Urinary bladder (tissue), 4 donors: ENCODE data around the gene IFT122. TPM values are rescaled to one million over a fixed set of nuclear protein-coding genes. Genes with fewer than 3 reads are reported as not detected.
"Not testable (repeated sequence)": the region's sequence is repeated elsewhere in the genome, so short reads cannot be mapped to it uniquely, and the experiment has no call there.

Source experiments
- DNase-seq: peaks from one replicate; pipeline ENCODE4 v3.0.0-alpha.2; 2015; ENCODE audit errors: extremely low spot score
- H3K27ac ChIP-seq: one replicate; pipeline ENCODE4 v1.5.1; 2013; ENCODE audit warnings: low read depth, mild to moderate bottlenecking, moderate library complexity
- H3K36me3 ChIP-seq: one replicate; pipeline ENCODE4 v1.6.1; 2013; ENCODE audit warnings: mild to moderate bottlenecking, moderate library complexity; ENCODE audit not compliant: insufficient read depth
- H3K4me1 ChIP-seq: one replicate; pipeline ENCODE4 v1.6.1; 2013; ENCODE audit warnings: mild to moderate bottlenecking, moderate library complexity; ENCODE audit not compliant: insufficient read depth
- H3K4me3 ChIP-seq: one replicate; pipeline ENCODE4 v1.5.1; 2013; ENCODE audit warnings: low read depth, low read length
- WGBS: extraction: QIAGEN DNeasy Blood & Tissue Kit; methylation state at CpG from one replicate; pipeline ENCODE4 v1.1.7; 2013; 5-methylcytosine and 5-hydroxymethylcytosine counted together
- polyA plus RNA-seq: library from polyadenylated mRNA; stranded (reverse); fragments of 200-250 nt; gene quantifications from one replicate; pipeline ENCODE4 v1.2.3, GENCODE V29; 2013
- total RNA-seq: library from RNA; depleted of rRNA; stranded (reverse); fragments of >200 nt; gene quantifications from one replicate; pipeline ENCODE4 v1.2.3, GENCODE V29; 2014
- donor health status: healthy with polysubstance abuse.
- donor health status: healthy.

The IFT122 gene
- total and polyA plus RNA-seq, 2 donors = 14.1 to 45.9 TPM

GRCh38 chr3:129534428-129535027 is 94.5 kb downstream of the IFT122 start:
- H3K4me1 ChIP-seq = no peaks in the 10 kb centered on the region
- no peak overlapping the region for H3K27ac ChIP-seq
- H3K36me3 ChIP-seq = no peaks in the 10 kb centered on the region
- no peak overlapping the region for H3K4me3 ChIP-seq
- WGBS = 89% methylated on average over 4 of the region's 4 CpGs
- no peak for DNase-seq

DNA sequence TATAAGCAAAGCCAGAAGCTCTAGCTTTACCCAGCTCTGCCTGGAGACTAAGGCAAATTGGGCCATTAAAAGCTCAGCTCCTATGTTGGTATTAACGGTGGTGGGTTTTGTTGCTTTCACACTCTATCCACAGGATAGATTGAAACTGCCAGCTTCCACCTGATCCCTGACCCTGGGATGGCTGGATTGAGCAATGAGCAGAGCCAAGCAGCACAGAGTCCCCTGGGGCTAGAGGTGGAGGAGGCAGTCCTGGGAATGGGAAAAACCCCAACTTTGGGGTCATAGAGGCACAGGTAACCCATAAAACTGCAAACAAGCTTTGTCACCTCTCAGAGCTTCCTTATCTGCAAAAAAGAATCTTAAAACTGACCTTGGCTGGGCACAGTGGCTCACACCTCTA is 95.1 kb downstream of the IFT122 start:
- WGBS = 88% methylated on average over 1 of the region's 1 CpG
- Histone ChIP-seq H3K27ac (no peak overlapping the region), H3K4me1 (no peaks in the 10 kb centered on the region), H3K4me3 (no peak overlapping the region), H3K36me3 (no peaks in the 10 kb centered on the region)
- no peak for DNase-seq

- no peak for DNase-seq
- Histone ChIP-seq H3K27ac (no peak overlapping the region), H3K36me3 (no peaks in the 10 kb centered on the region), H3K4me3 (no peak overlapping the region), H3K4me1 (no peaks in the 10 kb centered on the region)
- WGBS = 91% methylated on average over 2 of the region's 2 CpGs
Measured at GRCh38 chr3:129536374-129536667, 96.3 kb downstream of the IFT122 start.

GRCh38 chr3:129536804-129537203 is 96.8 kb downstream of the IFT122 start:
- no peaks in the 10 kb centered on the region for H3K4me1 ChIP-seq
- H3K27ac ChIP-seq = no peak overlapping the region
- 84% methylated on average over 3 of the region's 3 CpGs for WGBS
- no peaks in the 10 kb centered on the region for H3K36me3 ChIP-seq
- no peak for DNase-seq
- H3K4me3 ChIP-seq = no peak overlapping the region

DNA sequence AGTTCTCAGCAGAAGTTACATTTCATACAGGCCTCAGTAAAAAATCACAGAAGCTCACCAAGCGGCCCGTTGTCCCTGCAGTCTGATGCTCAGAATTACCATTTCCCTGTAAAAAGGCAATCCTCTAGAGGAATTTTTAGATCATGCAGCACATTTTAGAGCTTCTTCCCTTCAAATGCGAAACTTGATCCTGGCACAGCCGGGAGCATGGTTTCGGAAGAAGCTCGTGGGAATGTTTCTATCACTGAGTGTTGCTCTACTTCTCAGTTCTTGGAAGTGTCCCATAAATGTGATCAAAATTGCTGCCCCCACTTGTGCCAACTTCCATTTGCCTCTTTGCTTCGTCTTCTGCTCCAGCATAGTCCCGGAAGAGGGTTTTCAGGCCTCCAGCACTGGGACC is 99.2 kb downstream of the IFT122 start:
- H3K36me3 ChIP-seq = no peaks in the 10 kb centered on the region
- H3K27ac ChIP-seq = no peak overlapping the region
- WGBS = 84% methylated on average over 8 of the region's 8 CpGs
- H3K4me3 ChIP-seq = no peak overlapping the region
- no peaks in the 10 kb centered on the region for H3K4me1 ChIP-seq
- no peak for DNase-seq

- no peaks in the 10 kb centered on the region for H3K36me3 ChIP-seq
Measured at GRCh38 chr3:129540776-129541516, 100.9 kb downstream of the IFT122 start.

GRCh38 chr3:129542747-129543146 is 102.7 kb downstream of the IFT122 start:
- no peak for DNase-seq
- WGBS = 95% methylated on average over 5 of the region's 5 CpGs
- Histone ChIP-seq H3K27ac (no peak overlapping the region), H3K4me1 (no peaks in the 10 kb centered on the region), H3K4me3 (no peak overlapping the region), H3K36me3 (no peaks in the 10 kb centered on the region)

More at GRCh38 chr3:129540776-129541516, 100.9 kb downstream of the IFT122 start:
- Histone ChIP-seq H3K4me3 (no peak overlapping the region), H3K27ac (no peak overlapping the region), H3K4me1 (no peaks in the 10 kb centered on the region)
- DNase-seq = no peak
- WGBS = 91% methylated on average over 11 of the region's 11 CpGs

GRCh38 chr3:129543156-129543790 is 103.2 kb downstream of the IFT122 start, which contains the start of gene H1-8:
Gene H1-8 (plus strand): TSS chr3:129543175. CDS start chr3:129543219, 44 bp downstream.
- no peaks in the 10 kb centered on the region for H3K36me3 ChIP-seq
- DNase-seq = no peak
- no peak within 1 kb of the TSS for H3K4me3 ChIP-seq
- H3K4me1 ChIP-seq = no peaks in the 10 kb centered on the region
- H3K27ac ChIP-seq = no peak within 1 kb of the TSS
- 81% methylated on average over 16 of the region's 16 CpGs for WGBS

DNA sequence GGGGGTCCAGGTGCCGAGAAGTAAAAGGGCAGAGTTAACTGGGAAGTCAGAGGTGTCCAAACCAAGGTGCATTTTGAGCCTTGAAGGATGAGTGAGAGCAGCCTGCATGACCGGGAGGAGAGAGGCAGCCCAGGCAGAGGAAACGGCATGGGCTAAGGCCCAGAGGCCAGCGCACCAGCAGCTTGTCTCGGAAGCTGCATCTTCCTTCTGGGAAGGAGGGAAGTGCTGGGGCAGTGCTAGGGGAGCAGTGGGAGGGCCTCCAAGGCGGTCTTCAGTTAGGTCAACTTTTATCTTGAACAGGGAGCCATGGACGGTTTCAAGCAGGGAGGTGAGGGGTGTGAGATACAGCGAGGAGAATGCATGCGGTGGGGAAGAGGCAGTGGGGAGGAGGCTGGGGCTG is 104.0 kb downstream of the IFT122 start:
- no peak overlapping the region for H3K27ac ChIP-seq
- DNase-seq = no peak
- H3K4me3 ChIP-seq = no peak overlapping the region
- WGBS = 84% methylated on average over 9 of the region's 9 CpGs
- no peaks in the 10 kb centered on the region for H3K4me1 ChIP-seq
- no peaks in the 10 kb centered on the region for H3K36me3 ChIP-seq

DNA sequence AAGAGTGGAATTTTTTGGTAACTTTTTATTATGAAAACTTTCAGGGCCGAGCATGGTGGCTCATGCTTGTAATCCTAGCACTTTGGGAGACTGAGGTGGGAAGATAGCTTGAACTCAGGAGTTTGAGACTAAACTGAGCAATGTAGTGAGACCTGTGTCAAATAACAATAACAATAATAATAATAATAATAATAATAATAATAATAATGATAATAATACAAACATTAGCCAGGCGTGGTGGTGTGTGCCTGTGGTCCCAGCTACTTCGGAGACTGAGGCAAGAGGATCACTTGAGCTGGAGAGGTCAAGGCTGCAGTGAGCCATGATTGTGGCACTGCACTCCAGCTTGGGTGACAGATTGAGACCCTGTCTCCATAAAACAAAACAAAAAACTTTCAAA is 105.9 kb downstream of the IFT122 start:
- WGBS = 92% methylated on average over 3 of the region's 3 CpGs
- H3K36me3 ChIP-seq = not testable (repeated sequence)

GRCh38 chr3:129547241-129547640 is 107.2 kb downstream of the IFT122 start:
- no peak overlapping the region for H3K27ac ChIP-seq
- H3K4me1 ChIP-seq = no peaks in the 10 kb centered on the region
- H3K4me3 ChIP-seq = no peak overlapping the region
- 97% methylated on average over 24 of the region's 24 CpGs for WGBS
- no peaks in the 10 kb centered on the region for H3K36me3 ChIP-seq
- no peak for DNase-seq

More for the DNA sequence above, 105.9 kb downstream of the IFT122 start:
- not testable (repeated sequence) for H3K4me1 ChIP-seq, DNase-seq, H3K27ac ChIP-seq, H3K4me3 ChIP-seq

DNA sequence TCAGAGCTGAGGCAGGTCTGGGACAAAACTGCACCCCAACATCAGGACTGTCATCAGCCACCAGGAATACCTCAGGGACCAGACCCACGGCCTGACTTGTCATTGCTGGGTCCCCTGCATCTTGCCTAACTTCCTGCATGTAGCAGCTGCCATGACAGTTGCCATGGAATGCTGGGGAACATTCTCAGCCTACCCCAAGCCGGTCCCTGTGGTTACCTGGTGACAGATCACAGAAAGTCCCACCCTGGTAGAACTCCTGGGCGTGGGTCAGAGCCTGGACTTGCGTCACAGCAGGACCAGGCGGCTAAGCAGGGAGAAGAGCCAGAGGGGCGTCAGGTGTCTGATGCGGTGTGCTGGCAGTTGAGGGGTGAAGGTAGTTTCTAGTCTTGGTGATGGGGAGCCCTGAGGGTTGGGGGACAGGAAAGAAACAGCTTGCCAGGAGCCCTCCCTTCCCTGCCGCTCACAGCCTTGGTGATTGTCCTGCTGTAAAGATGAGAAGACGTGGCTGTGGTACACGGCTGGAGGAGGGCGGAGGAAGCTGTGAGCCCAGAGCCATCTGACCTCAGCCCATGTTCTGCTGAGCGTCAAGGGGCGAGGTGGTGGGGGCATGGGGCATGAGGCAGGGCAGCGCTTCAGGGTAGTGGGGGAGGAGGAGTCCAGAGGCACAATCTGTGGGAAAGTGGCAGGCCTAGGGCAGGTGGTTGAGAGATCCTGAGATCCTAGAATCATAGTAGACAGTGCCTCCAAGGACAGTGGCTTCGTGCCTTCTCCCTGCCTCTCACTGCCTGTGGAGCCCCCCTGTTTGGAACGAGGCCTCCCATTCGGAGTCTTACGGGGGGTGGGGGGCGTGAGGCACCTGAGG is 108.3 kb downstream of the IFT122 start:
- no peak overlapping the region for H3K4me3 ChIP-seq
- DNase-seq = no peak
- no peaks in the 10 kb centered on the region for H3K36me3 ChIP-seq
- H3K4me1 ChIP-seq = no peaks in the 10 kb centered on the region
- 89% methylated on average over 19 of the region's 19 CpGs for WGBS
- no peak overlapping the region for H3K27ac ChIP-seq

DNA sequence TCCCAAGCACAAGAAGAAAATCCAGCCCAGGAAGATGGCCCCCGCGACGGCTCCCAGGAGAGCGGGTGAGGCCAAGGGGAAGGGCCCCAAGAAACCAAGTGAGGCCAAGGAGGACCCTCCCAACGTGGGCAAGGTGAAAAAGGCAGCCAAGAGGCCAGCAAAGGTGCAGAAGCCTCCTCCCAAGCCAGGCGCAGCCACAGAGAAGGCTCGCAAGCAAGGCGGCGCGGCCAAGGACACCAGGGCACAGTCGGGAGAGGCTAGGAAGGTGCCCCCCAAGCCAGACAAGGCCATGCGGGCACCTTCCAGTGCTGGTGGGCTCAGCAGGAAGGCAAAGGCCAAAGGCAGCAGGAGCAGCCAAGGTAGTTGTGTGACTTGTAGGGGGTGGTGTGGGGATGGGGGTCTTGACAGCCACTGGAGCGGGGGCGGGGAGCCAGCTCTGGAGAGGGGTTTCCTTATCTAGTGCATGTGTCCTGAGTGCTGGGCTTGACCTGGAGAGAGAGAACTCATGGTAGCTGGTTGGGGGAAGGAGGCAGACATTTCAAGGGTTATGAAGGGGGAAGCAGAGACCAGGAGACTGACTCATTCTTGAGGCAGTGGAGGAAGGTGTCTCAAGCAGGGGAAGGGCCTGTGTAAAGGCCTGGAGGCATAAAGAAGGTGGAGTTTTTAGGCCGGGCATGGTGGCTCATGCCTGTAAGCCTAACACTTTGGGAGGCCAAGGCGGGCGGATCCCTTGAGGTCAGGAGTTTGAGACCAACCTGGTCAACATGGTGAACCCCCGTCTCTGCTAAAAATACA is 109.2 kb downstream of the IFT122 start:
- no peaks in the 10 kb centered on the region for H3K36me3 ChIP-seq
- H3K4me1 ChIP-seq = no peaks in the 10 kb centered on the region
- DNase-seq = no peak
- H3K4me3 ChIP-seq = no peak overlapping the region
- H3K27ac ChIP-seq = no peak overlapping the region
- WGBS = 94% methylated on average over 18 of the region's 18 CpGs
